Bronchial epithelial cell (primary cell): ENCODE data around the gene SCT. TPM values are rescaled to one million over a fixed set of nuclear protein-coding genes. Genes with fewer than 3 reads are reported as not detected.

Source experiments
- DNase-seq: peaks from one replicate; pipeline ENCODE4 v3.0.0-alpha.2; 2010; ENCODE audit warnings: low read depth
- FAIRE-seq: peaks from 2 replicates; lab custom pipeline; 2011; peaks lifted over from hg19 to GRCh38; lab: Jason Lieb, UNC
- H3K27me3 ChIP-seq: 2 replicates; pipeline ENCODE4 v1.5.1; 2011; ENCODE audit warnings: low read length; ENCODE audit not compliant: control insufficient read depth, insufficient read depth
- H3K36me3 ChIP-seq: 2 replicates; pipeline ENCODE4 v1.5.1; 2011; ENCODE audit warnings: low read length; ENCODE audit not compliant: control insufficient read depth, insufficient read depth
- H3K4me3 ChIP-seq: 2 replicates; pipeline ENCODE4 v1.5.1; 2011; ENCODE audit warnings: mild to moderate bottlenecking, low read depth, low read length, control low read depth
- CTCF ChIP-seq: IDR thresholded peaks from 2 replicates; pipeline ENCODE4 v1.5.1; 2011; ENCODE audit warnings: mild to moderate bottlenecking, moderate library complexity, low read length, control low read depth, inconsistent platforms; ENCODE audit not compliant: insufficient read depth, severe bottlenecking
- total RNA-seq: library from RNA; depleted of rRNA; stranded (reverse); fragments of >200 nt; gene quantifications from 2 replicates; pipeline ENCODE4 v1.2.1, GENCODE V29; 2014

Gene SCT
- total RNA-seq, 1 donor from 2014 or later = not detected

DNA sequence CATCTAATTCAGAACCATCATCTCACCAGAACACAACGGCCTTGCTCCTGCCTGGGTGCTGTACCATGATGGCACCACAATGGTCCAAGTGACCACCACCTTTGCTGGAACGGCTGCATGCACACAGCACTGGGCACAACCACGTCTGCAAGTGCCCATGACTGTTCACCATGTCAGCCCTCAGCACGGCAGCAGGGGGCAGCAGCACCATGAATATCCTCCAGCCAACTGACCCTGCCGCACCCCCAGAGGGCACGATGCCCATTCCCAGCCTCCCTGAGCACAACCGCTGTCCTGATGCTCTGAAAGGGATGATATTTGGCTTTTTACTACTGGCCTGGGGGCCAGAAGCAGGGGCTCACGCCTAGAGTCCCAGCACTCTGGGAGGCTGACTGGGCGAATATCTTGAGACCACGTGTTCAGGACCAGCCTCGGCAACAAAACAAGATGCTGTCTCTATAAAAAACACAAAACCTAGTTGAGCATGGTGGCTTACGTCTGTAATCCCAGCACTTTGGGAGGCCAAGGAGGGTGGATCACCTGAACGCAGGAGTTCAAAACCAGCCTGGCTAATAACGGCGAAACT lies 35.8 kb upstream of the SCT start:
- Histone ChIP-seq H3K4me3 (no peak overlapping the region), H3K36me3 (peaks cover 15% of the 10 kb centered on the region), H3K27me3 (no peaks in the 10 kb centered on the region)
- TF ChIP-seq CTCF = peak; percentile 79
- DNase-seq (peak; percentile 50), FAIRE-seq (no peak)

GRCh38 chr11:660681-661444 lies 33.9 kb upstream of the SCT start:
- H3K27me3 ChIP-seq = no peaks in the 10 kb centered on the region
- no peak overlapping the region for H3K4me3 ChIP-seq
- peaks cover 16% of the 10 kb centered on the region for H3K36me3 ChIP-seq
- DNase-seq (no peak), FAIRE-seq (no peak)
- no peak for TF ChIP-seq CTCF

DNA sequence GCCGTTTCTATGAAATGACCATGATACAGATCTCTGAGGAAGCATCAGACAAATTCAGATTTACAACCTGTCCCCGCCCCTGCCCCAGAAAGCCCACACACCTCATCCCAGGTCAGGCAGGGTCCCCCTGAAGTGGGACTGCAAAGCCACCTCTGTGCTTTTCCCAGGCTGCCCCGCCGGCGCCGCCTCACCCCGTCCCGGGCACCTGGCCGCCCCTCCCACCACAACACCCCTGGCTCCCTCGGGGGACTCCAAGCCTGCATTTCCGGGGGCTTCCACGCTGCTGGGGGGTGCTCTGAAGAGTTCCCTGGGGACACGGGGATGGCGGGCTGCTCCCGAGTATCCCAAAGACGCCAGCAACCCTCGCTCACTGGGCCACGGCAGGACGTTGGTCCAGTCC lies 33.3 kb upstream of the SCT start:
- Histone ChIP-seq H3K4me3 (no peak overlapping the region), H3K27me3 (no peaks in the 10 kb centered on the region), H3K36me3 (peaks cover 16% of the 10 kb centered on the region)
- TF ChIP-seq CTCF = no peak
- no peak for FAIRE-seq
- no peak for DNase-seq

GRCh38 chr11:659532-660085 lies 32.6 kb upstream of the SCT start:
- H3K27me3 ChIP-seq = no peaks in the 10 kb centered on the region
- FAIRE-seq (no peak), DNase-seq (no peak)
- H3K4me3 ChIP-seq = no peak overlapping the region
- TF ChIP-seq CTCF = no peak
- H3K36me3 ChIP-seq = peaks cover 16% of the 10 kb centered on the region

DNA sequence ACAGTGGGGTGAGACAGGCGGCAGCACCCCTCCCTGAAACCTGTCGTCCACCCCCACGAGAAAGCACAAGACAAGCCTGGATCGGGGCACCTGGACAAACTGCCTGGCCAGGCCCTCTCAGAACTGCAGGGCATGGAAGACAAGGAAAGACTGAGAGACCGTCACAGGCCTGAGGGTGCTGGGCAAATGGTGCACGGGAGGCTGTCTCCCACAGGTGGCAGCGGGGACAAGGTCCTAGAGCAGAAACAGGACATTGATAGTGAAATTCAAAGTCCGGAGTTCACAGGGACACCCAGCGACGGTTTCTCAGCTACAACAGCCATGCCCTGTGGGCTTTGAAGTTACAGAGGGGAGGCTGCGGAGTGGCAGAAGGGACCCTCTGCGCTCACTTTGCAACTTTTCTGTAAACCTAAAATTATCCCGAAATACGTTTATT lies 30.7 kb upstream of the SCT start:
- DNase-seq (no peak), FAIRE-seq (no peak)
- Histone ChIP-seq H3K4me3 (no peak overlapping the region), H3K36me3 (peaks cover 20% of the 10 kb centered on the region), H3K27me3 (no peaks in the 10 kb centered on the region)
- TF ChIP-seq CTCF = no peak
